PFSK-1 (cell line): ENCODE results near the gene YTHDC1.

Source experiments
- FOXP2 ChIP-seq: optimal IDR thresholded peaks from 2 replicates; pipeline ENCODE3; 2011; ENCODE audit warnings: borderline replicate concordance, control low read depth, inconsistent platforms; ENCODE audit not compliant: insufficient read depth; ENCODE audit errors: extremely low read length, extremely low read depth
- POLR2AphosphoS5 ChIP-seq: IDR thresholded peaks from 2 replicates; pipeline ENCODE4 v1.6.1; 2012; ENCODE audit warnings: low read depth, mild to moderate bottlenecking, control low read depth, low read length, moderate library complexity
- TAF1 ChIP-seq: IDR thresholded peaks from 2 replicates; pipeline ENCODE4 v1.6.1; 2012; ENCODE audit warnings: low read length, control low read depth, borderline replicate concordance; ENCODE audit not compliant: insufficient read depth

GRCh38 chr4:68277627-68278026 lies 72.3 kb downstream of the YTHDC1 start:
- no peak for TF ChIP-seq TAF1
- TF ChIP-seq POLR2AphosphoS5: no peak
- TF ChIP-seq FOXP2: no peak
